Measurements from ENCODE around the gene JHY. TPM values are rescaled to one million over a fixed set of nuclear protein-coding genes. Genes with fewer than 3 reads are reported as not detected.

The JHY gene
- total and polyA plus RNA-seq, 2 of the 4 experiments (the other 2 are of a cell fraction) = 0.51 to 0.54 TPM

- no peak for TF ChIP-seq CEBPB (IDR thresholded peaks at IDR 0.05; ENCODE audit: low read depth, low read length)
Measured at GRCh38 chr11:122852074-122852795, 30.3 kb upstream of the JHY start (continued).

GRCh38 chr11:122852796-122853160 lies 29.8 kb upstream of the JHY start:
- Histone ChIP-seq H3K27me3 (ENCODE audit: control insufficient read depth, insufficient read depth, low read length) (no peaks in the 10 kb centered on the region), H2AK5ac (ENCODE audit: low read depth, low read length) (no peak overlapping the region), H3K36me3 (ENCODE audit: control insufficient read depth, insufficient read depth, low read length) (no peaks in the 10 kb centered on the region), H2BK15ac (ENCODE audit: low read depth, low read length) (no peak overlapping the region), H2AK9ac (replicated peaks; ENCODE audit: low read depth, low read length, poor library complexity) (no peak overlapping the region), H4K8ac (ENCODE audit: low read depth in 2 of 2, low read length in 2 of 2) (no peak overlapping the region), H3K4me1 (ENCODE audit: control insufficient read depth, insufficient read depth, low read length) (peaks cover 4% of the 10 kb centered on the region), H3K4me3 (ENCODE audit: insufficient read depth, low read depth, low read length) (no peak overlapping the region), H3K9me1 (ENCODE audit: insufficient read depth, low read length) (no peaks in the 10 kb centered on the region), H2BK20ac (ENCODE audit: low read depth, low read length) (no peak overlapping the region), H3K18ac (ENCODE audit: low read depth, low read length) (no peak overlapping the region), H4K91ac (ENCODE audit: insufficient read depth, low read depth, low read length) (no peak overlapping the region), H3K27ac (ENCODE audit: insufficient read depth, low read length) (no peak overlapping the region), H4K20me1 (ENCODE audit: insufficient read depth, low read length) (no peaks in the 10 kb centered on the region), H2BK120ac (ENCODE audit: low read depth, low read length) (no peak overlapping the region), H2BK5ac (ENCODE audit: low read depth, low read length, poor library complexity, severe bottlenecking) (no peak overlapping the region), H4K5ac (ENCODE audit: low read depth, low read length) (no peak overlapping the region), H3K4me2 (ENCODE audit: low read depth, low read length) (no peak overlapping the region), H3K4ac (ENCODE audit: low read depth, low read length) (no peak overlapping the region), H3K14ac (replicated peaks; ENCODE audit: low read depth, low read length) (no peak overlapping the region; the same call in 1 of the 2 replicates), H3K79me1 (ENCODE audit: low read depth in 1 of 2, low read length in 2 of 2) (no peaks in the 10 kb centered on the region), H3K9me3 (ENCODE audit: control insufficient read depth, insufficient read depth, low read length) (no peaks in the 10 kb centered on the region), H3K9ac (ENCODE audit: low read depth, low read length) (no peak overlapping the region), H2AFZ (replicated peaks; ENCODE audit: low read length, poor library complexity) (no peak overlapping the region), H3K56ac (ENCODE audit: extremely low read depth, insufficient read depth, low read length) (no peak overlapping the region), H3K23ac (ENCODE audit: low read depth, low read length) (no peak overlapping the region)
- TF ChIP-seq MAFK (IDR thresholded peaks at IDR 0.05; ENCODE audit: low read depth, low read length) = no peak
- TF ChIP-seq RCOR1 (IDR thresholded peaks at IDR 0.05; ENCODE audit: insufficient replicate concordance, low read length) = no peak
- no peak for TF ChIP-seq BHLHE40 (IDR thresholded peaks at IDR 0.05; ENCODE audit: low read depth, low read length)
- TF ChIP-seq FOS (IDR thresholded peaks at IDR 0.05; ENCODE audit: low read depth, low read length) = no peak
- no peak for TF ChIP-seq MAZ (IDR thresholded peaks at IDR 0.05; ENCODE audit: borderline replicate concordance, low read depth, low read length)
- no peak for TF ChIP-seq SMC3 (IDR thresholded peaks at IDR 0.05; ENCODE audit: low read depth, low read length)
- TF ChIP-seq CTCF (conservative IDR thresholded peaks at IDR 0.05; ENCODE audit: low read depth, low read length) = no peak
- no peak for TF ChIP-seq RAD21 (IDR thresholded peaks at IDR 0.05; ENCODE audit: low read length)
- no peak for TF ChIP-seq CEBPB (IDR thresholded peaks at IDR 0.05; ENCODE audit: low read depth, low read length)
- no peak for TF ChIP-seq MXI1 (IDR thresholded peaks at IDR 0.05; ENCODE audit: borderline replicate concordance, low read depth, low read length)
- DNase-seq (no peak), ATAC-seq (ENCODE audit: low read depth) (no peak)
- no TSS peak for BruUV-seq (replicated peaks)
- in situ Hi-C loops (cut with MboI; ENCODE audit: low sequenced_read_pairs) = loop anchor here (5.0 to 25.0 kb wide), 3 partner anchors 55 to 410 kb away; no protein-coding TSS in a partner anchor
- intact Hi-C loops (cut with micrococcal nuclease) = loop anchor here (5.0 kb wide), 1 partner anchor 70 kb away; no protein-coding TSS in a partner anchor
- WGBS, 2 experiments (ENCODE audit: extremely low coverage in 2 of 2, insufficient read length in 1 of 2) = no CpG with 5 or more reads among the region's 5 CpGs
- ChIA-PET POLR2A (ENCODE audit: unreplicated experiment) (no interaction called here), CTCF (interaction anchor here (0.6 to 4.9 kb wide), 6 partner anchors 43 to 273 kb away, joined by 3 to 39 read pairs (median 5); no protein-coding TSS in a partner anchor)
- dilution Hi-C loops (cut with HindIII; ENCODE audit: low sequenced_read_pairs, unreplicated experiment) = loop anchor here (25.0 kb wide), 1 partner anchor 185 kb away; no protein-coding TSS in a partner anchor
